GM19438 (cell line): ENCODE results near the gene ZC3H10.
"Not testable (repeated sequence)": the region's sequence is repeated elsewhere in the genome, so short reads cannot be mapped to it uniquely, and the experiment has no call there.

ENCODE experiments used
- ATAC-seq: cut with Tn5 transposase; IDR thresholded peaks from one replicate; pipeline ENCODE4 v1.9.1; 2021; ENCODE audit warnings: low read depth; ENCODE audit not compliant: unreplicated experiment

The ZC3H10 gene

DNA sequence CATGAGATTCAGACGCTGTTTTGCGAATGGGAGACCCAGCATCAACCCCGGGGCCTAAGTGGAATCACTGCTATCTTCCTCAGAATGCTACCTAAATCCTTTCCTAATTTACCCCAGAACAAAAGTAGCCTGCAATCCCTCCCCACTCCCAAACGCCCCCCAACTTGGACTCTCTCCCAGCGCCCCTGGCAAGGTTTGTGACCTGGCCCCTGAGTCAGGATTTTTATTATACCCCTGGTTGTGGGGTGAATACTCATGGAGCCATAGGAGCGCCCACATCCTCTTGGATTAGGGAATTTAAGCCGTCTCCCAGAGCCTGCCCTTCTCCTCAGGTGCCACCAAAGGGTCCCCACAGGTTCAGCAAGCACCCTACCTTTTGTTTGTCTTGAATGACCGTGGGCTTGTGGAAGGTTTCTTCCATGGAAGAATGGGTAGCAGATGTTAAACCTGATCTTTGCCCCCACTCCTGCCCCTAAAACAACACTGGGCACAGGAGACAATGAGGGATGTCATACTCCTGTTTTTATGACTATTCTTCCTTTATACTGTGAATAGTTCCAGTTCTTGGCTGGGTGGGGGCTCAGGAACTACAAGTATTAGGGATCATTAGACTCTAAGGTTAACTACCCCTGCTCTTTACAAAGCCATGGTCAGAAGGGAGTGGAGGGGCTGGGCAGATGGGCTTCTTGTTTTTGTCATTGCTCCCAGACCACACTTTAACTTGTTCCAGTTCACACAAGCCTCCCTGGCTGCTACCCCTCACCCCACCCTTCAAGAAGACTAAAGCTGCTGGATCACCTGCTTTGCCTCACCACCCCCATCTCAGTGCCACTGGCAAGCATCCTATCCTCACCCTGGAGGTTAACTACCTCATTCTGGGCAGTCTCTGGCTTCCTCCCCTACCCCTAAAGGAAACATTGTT lies 35.0 kb downstream of the ZC3H10 start:
- no peak for ATAC-seq

DNA sequence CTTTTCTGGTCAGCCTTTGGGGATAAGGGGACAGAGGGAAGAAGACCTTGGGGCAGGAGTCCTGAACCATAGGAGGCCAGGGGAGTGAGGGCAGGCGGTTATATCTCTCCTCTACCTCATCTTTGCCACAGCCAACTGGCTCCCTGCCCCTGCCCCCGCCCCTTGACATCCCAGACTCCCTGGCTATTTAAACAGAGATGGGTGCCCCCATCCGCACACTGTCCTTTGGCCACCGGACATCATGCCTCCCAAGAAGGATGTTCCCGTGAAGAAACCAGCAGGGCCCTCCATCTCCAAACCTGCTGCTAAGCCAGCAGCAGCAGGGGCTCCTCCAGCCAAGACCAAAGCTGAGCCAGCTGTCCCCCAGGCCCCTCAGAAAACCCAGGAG lies 35.6 kb downstream of the ZC3H10 start:
- no peak for ATAC-seq

DNA sequence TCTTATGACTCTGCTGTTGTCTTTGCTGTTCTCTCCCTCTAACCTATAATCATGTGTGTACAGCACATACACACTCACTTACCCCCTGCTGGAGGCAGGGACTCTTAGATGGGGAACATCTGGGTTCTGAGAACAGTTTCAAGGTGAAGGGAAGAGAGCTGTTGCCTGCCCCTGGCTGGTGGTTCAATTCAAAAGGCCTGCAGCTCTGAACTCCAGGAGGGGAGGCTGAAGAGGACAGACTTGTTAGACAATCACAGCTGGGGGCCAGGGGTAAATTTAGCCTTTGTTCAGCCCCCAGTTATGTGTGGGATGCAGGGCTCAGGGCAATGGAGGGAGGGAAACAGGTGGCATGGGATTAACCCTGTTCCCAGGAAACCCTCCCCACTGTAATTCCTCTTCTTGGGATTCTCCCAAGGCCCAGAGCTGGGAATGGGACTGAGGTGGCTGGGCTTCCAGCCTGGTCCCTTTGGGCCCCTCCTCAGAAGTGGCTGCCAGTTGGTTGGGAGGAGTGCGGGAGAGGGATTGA lies 36.2 kb downstream of the ZC3H10 start:
- ATAC-seq, result no peak

DNA sequence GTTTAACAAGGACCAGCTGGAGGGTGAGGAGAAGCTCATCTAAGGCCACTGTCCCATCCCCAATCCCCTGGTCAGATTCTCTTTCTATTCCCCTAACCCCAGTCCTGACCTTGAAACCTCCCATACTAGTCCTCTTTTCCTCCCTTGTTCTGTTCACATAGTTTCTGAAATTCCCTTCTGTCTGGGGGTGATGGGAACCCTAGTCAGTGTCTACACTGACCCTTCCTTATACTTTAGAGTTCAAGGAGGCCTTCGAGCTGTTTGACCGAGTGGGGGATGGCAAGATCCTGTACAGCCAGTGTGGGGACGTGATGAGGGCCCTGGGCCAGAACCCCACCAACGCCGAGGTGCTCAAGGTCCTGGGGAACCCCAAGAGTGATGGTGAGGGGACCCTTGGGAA lies 36.8 kb downstream of the ZC3H10 start:
- no peak for ATAC-seq

DNA sequence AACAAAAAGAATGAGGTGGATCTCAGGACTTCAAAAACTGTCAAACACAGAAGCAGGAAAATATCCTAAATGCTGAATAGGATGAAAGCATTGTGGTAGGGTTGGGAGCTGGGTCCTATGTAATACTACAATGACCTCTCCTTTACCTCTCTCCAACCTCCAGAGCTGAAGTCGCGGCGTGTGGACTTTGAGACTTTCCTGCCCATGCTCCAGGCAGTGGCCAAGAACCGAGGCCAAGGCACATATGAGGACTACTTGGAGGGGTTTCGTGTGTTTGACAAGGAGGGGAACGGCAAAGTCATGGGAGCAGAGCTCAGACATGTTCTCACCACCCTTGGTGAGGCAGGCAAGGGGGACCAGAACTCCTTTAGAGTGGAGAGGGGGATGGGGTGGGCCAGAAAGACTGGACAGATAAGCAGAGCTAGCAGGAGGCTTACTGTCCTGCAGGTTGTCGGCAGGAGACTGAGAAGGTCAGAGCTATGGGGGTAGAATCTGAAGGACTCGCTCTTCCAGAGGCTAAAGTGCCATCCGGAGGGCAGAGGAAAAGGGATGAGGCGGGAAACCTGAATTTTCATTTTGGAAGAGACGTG lies 37.3 kb downstream of the ZC3H10 start:
- no peak for ATAC-seq

DNA sequence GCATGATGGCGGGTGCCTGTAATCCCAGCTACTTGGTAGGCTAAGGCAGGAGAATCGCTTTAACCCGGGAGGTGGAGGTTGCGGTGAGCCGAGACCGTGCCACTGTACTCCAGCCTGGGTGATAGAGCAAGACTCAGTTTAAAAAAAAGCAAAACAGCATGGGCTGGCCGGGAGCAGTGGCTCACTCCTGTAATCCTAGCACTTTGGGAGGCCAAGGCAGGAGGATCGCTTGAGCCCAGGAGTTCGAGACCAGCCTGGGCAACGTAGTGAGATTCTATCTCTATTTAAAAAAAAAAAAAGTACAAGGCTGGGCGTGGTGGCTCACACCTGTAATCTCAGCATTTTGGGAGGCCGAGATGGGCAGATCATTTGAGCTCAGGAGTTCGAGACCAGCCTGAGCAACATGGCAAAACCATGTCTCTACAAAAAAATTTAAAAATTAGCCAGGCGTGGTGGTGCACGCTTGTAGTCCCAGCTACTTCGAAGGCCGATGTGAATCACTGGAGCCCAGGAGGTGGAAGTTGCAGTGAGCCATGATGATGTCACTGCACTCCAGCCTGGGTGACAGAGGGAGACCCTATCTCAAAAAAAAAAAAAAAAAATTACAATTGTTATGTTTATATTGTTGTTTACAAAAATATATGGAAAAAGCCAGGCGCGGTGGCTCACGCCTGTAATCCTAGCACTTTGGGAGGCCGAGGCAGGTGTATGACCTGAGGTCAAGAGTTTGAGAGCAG lies 38.6 kb downstream of the ZC3H10 start:
- ATAC-seq, result not testable (repeated sequence)

DNA sequence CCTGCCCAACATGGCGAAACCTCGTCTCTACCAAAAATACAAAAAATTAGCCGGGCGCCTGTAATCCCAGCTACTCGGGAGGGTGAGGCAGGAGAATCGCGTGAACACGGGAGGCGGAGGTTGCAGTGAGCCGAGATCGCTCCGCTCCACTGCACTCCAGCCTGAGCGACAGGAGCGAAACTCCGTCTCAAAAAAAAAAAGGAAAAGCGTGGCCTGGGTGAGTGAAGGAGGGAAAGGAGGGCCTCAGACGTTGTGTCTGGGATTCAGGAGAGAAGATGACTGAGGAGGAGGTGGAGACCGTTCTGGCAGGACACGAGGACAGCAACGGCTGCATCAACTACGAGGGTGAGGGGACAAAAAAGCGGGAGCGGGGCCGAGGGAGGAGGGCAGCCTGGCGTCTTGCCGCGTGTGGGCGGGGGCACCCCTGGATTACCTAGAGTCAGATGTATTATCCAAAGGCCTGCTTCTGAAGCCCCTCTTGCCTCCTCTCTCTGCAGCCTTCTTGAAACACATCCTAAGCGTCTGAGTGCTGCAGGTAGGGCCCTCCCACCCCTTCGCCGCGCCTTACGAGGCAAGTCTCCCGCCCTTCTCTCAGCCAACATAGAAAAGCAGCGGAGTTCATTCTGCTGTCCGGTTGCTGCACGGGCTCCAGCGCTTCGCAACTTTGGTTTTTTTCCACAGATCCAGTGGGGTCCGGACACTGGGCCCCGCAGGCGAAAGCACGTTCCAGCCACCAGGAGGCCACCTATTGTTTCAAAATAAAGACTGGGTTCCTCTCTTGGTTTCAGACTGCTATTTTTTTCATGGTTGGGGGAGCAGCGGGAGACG lies 39.3 kb downstream of the ZC3H10 start:
- peak; percentile 49 for ATAC-seq

DNA sequence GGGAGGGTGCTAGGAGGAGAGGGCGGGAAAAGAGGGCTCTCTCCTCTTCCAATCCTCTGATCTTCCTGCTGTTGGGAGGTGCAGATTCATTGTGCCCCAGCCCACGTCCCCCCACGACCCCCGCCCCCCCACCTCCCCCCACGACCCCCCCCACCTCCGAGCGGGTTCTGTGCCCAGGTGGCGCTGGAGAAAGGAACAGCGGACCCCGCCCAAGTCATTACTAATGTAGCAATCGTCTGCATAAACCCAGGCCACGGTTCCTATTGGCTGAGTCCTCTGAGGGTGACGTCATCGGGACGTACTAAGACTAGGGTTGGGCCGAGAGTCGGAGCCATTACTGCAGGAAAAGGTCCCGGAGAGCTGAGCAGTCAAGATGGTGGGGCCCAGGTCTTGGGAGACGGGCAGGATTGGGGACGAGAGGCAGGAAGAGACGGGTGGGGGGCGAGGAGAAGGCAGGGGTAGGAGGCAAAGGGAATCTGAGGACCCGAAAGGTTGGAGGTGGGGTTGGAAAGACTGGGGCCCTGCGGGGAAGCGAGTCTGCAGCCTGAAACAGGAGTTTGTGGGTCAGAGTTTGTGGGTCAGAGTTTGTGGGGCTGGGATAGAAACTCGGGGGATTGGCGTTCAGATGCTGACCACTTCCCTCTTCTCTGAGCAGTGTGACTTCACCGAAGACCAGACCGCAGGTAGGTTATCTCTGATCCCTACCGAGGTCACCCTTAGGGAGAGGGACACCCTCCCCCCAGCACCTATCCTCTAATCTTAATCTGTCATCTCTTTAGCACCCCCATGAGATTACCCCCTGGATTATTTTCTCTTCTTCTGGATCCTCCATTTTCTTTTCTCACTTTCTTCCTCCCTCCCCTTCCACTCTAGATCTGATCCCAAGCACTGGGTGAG lies 40.2 kb downstream of the ZC3H10 start, which contains the start of gene MYL6:
Gene MYL6, plus strand, starts transcription at position 331 of the 897 bp plus-strand sequence. Its CDS starts 43 bp downstream, at position 374.
- ATAC-seq, result peak; percentile 68

DNA sequence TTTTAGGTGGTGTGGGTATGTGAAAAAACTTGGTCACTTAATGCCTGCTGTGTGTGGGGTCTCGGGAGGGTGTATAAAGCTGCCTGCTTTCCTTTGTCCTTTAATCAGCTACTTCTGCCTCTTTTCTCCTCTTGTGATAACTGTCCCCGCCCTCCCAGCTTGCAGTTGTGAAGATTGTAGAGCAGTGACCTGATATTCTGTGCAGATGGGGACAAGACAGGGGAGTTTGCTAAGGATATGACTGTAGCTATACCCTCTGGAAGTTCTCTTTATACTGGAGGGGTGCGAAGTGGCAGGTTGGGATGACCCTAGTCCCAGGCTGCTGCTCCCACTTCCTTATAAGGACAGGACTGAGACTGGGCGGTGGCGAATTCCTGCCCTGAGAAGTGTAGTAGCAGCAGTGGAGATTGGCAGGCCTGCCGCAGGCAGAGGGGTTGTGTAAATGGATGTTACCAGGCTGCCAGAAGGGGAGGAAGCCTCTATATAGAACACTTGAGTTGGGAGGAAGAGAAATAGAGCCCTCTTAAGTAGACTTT lies 40.9 kb downstream of the ZC3H10 start:
- ATAC-seq, result no peak

DNA sequence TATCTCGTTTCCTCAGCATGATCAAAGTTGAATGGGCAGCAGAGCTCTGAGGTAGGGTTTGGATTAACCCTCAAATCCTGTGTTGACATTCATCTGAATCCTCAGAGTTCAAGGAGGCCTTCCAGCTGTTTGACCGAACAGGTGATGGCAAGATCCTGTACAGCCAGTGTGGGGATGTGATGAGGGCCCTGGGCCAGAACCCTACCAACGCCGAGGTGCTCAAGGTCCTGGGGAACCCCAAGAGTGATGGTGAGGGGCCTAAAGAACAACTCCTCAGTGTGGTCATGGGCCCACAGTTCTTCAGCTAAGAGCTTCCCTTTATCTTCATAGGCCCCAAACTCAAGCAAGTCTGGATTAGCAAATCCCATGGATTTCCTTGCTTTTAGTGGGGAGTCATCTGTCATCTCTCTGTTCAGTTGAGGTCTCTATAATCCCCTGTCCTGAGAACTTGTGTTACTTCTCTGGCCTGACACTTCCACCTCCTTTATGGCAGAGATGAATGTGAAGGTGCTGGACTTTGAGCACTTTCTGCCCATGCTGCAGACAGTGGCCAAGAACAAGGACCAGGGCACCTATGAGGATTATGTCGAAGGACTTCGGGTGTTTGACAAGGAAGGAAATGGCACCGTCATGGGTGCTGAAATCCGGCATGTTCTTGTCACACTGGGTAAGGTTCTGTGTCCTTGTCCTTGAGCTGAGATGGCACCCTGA lies 41.6 kb downstream of the ZC3H10 start:
- no peak for ATAC-seq

DNA sequence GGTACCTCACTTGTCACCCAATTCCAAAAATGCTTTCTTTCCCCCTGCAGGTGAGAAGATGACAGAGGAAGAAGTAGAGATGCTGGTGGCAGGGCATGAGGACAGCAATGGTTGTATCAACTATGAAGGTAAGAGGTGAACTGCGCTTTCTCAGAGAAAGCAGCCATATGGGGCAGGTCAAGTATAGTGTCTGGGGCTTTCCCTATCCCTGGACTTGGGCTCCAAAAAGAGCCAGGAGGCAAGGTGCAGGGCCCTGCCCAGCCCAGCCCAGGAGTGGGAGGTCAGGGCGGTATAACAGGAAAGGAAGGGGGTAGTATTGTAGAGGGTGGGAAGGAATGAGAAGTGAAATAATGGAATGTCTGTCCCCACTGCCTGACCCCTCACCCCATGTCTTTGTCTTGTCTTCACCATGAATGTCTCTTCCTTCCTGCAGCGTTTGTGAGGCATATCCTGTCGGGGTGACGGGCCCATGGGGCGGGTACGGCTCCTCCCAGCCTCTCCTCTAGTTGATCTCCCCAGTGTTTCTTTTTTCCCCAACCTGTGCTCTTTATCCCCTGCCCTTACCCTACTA lies 42.2 kb downstream of the ZC3H10 start:
- ATAC-seq, result no peak

DNA sequence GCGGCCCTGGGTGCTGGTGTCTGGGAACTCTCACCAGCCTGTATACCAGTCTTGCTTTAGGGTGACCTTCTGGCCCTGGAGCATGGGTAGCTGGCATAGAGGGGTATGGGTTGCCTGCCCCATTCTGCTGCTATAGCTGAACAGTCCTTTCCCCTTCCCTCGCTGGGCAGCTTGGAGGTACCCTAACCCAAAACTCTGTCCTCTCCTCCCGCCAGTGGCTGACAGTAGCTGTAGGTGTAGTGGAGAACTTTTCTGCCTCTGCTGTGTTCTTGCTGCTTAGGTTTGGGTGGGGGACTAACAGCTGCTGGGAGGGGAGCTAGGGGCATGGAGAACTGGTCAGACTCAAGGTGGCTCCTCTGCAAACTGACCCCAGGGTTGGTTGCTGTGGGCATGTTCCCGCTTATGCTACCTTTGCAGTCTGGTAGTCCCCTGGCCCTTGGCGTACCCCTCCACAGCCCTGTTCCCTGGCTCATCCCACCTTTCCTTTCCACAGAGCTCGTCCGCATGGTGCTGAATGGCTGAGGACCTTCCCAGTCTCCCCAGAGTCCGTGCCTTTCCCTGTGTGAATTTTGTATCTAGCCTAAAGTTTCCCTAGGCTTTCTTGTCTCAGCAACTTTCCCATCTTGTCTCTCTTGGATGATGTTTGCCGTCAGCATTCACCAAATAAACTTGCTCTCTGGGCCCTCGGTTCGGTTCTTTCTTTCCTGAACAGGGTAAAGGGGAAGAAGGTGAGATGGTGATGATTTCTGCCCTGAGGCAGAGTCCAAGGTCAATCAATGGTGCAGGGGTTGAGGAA lies 43.0 kb downstream of the ZC3H10 start:
- no peak for ATAC-seq

DNA sequence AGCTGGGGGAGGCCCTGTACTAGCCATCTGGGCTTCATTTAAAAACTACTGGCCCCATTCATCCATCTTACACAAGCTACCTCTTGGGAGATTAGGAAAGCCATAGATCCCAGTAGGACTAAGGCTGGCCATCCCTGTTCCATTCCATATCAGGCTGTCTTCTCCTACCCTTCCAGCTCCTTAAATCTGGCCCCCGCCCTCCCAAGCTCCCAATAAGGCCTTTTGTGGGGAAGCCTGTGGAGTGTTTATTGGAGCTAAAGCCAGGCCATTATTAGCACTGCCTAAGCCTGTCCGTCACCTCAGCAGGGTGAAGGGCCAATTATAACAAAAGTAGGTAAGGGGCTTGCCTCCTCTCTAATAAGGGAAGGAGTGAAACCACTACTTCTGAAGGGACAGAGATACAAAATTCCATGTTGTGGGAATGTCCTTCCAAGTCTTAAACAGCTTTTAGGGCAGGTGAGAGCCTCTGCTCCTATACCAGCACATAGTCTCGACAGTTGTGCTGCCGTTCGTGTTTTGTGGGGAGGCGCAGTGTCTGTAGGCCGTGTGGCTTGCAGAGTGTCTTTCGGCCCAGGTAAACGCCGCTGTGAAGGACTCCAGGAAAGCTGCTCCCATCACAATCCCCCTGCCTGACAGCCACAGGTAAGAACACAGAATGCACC lies 43.8 kb downstream of the ZC3H10 start:
- ATAC-seq, result no peak

DNA sequence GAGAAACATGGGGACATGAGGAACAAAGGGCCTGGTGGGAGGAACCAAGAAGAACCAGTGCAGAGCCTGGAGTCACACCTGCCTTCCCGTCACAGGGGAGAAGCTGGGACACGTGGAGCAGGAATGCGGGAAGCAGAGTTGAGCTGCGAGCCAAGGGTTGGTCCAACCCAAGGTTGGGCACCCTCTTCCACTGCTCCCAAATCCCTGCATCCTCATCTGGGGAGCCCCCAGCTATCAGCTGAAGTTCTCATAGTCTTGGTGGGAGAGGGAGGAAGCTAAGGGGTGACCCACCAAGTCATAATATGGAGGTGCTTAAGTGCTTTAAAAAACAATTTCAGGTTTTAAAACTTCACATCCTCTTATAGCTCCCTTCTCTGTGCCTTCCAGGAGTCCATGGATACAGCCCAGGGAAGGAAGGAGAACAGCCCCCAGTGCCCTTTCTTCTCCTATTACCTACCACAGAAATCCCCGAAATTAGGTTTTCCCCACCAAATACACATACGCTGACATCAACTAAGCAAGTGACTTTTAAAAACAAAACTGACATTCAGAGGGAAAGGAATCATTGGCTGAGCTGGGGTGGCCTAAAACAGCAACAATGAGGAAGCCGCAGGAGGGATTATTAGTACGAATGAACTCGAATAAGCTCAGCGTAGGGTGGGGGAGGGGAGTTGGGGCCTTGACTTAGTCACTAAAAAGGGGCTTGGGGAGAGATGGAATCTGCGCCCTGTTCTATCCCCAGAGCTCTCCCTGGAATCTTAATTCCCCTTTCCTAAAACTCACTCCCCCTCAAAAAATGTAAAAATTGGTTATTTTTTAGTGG lies 44.6 kb downstream of the ZC3H10 start:
- no peak for ATAC-seq

DNA sequence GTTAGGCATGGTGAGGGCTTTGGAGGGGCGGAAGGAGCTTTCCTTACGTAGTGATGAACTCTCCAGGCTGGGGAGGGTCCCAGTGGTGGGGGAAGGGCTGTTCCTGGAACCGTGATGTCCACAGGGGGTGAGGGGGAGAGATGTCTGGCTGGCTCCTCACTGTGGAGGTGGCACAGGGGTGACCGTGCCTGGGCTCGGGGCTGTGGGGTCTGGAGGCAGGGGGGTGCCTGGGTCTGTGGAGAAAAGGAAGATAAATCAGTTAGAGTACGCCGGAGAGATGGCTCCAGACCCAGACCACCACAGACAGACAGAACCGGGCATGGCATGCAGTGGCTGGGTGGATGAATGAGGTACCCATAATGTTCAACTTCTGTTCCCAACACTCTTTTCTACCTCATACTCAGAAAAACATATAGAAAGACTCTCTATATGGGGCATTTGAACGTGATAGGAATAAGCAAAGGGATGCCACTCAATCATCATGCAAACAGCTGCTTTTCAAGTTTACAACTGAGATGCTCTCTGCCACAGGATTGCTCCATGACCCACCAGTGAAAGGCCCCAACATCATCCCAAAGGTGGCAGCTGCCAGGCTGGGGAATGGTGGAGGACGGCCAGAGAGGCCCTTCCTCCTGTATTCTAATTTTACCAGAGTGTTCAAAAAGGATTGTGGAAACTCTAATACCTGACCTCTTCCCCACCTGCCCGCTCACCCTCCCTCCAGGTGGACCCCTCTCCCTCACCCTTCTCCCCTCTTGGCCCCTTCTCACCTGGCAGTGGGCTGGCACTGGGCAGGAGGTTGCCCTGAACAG lies 45.7 kb downstream of the ZC3H10 start:
- no peak for ATAC-seq
